Gastrocnemius medialis (tissue), 4 donors: ENCODE data around the gene SH2D1B. TPM values are rescaled to one million over a fixed set of nuclear protein-coding genes. Genes with fewer than 3 reads are reported as not detected.

ENCODE experiments used
- ATAC-seq, 2 donors: fragments of 150-250 bp; one replicate each; pipeline ENCODE4 v1.9.1; 2016
- DNase-seq, 2 donors: peaks; one replicate each; pipeline ENCODE4 v3.0.0-alpha.2; 2019
- H3K27ac ChIP-seq, 4 donors: fragments of 200-600 bp; sonication (generic); 1 replicate in 1 of 4; 2 replicates in 3 of 4; pipeline ENCODE4 v1.5.1; 2016 to 2018; ENCODE audit warnings: mild to moderate bottlenecking in 2 of 4, moderate library complexity in 1 of 4
- H3K27me3 ChIP-seq, 3 donors: fragments of 200-600 bp; sonication (generic) in 2 of 3; 1 replicate in 1 of 3; 2 replicates in 2 of 3; pipeline versions ENCODE4 v1.5.1 to v1.6.0; 2016 to 2019; ENCODE audit warnings: mild to moderate bottlenecking in 1 of 3, moderate library complexity in 1 of 3
- H3K36me3 ChIP-seq, 2 donors: fragments of 200-600 bp; sonication (generic) in 1 of 2; one replicate each; pipeline ENCODE4 v1.5.1; 2017 to 2018
- H3K4me1 ChIP-seq, 2 donors: fragments of 200-600 bp; sonication (generic) in 1 of 2; one replicate each; pipeline ENCODE4 v1.5.1; 2016 to 2017; ENCODE audit warnings: mild to moderate bottlenecking in 2 of 2
- H3K4me3 ChIP-seq, 4 donors: fragments of 200-600 bp; sonication (generic) in 3 of 4; 1 replicate in 1 of 4; 2 replicates in 3 of 4; pipeline ENCODE4 v1.5.1; 2016 to 2019; ENCODE audit warnings: mild to moderate bottlenecking in 2 of 4
- H3K9me3 ChIP-seq, 3 donors: fragments of 200-600 bp; sonication (generic) in 2 of 3; 1 replicate in 1 of 3; 2 replicates in 2 of 3; pipeline ENCODE4 v1.5.1; 2016 to 2019
- POLR2A ChIP-seq, 2 donors: fragments of 450-650 bp; IDR thresholded peaks; one replicate each; pipeline ENCODE4 v1.6.1; 2017; ENCODE audit warnings: antibody characterized with exemption in 2 of 2, mild to moderate bottlenecking in 2 of 2, moderate library complexity in 2 of 2
- in situ Hi-C, 4 donors: fragments of 200-750 bp; cut with MboI; loops; one replicate each; pipeline versions ENCODE4 v1.15.0 to v1.8.0; 2017; ENCODE audit warnings: low sequenced_read_pairs in 4 of 4
- intact Hi-C: fragments of 100-400 bp; cut with DNase I; formaldehyde crosslinking; loops from one replicate; pipeline ENCODE4 v1.15.1; 2023; ENCODE audit warnings: low total_unique reads
- total RNA-seq, 4 donors: library from RNA; depleted of rRNA; stranded (reverse); fragments of >200 nt; gene quantifications; one replicate each; pipeline versions ENCODE4 v1.1.0 to v1.2.3, GENCODE V29; 2016
- TF ChIP-seq, protein P1 (sequence below), 5 experiments: fragments of 450-650 bp in 3 of 5; fragments of 200-600 bp in 2 of 5; sonication (generic) in 2 of 5; IDR thresholded peaks in 4 of 5; conservative IDR thresholded peaks in 1 of 5; 1 replicate in 4 of 5; 2 replicates in 1 of 5; pipeline ENCODE4 v1.5.1; 2016 to 2019; ENCODE audit warnings: antibody characterized with exemption in 5 of 5, mild to moderate bottlenecking in 3 of 5, moderate library complexity in 3 of 5

The SH2D1B gene
- total RNA-seq, 4 donors from 2014 or later: 2.1 to 34.2 (median 4.1) TPM

DNA sequence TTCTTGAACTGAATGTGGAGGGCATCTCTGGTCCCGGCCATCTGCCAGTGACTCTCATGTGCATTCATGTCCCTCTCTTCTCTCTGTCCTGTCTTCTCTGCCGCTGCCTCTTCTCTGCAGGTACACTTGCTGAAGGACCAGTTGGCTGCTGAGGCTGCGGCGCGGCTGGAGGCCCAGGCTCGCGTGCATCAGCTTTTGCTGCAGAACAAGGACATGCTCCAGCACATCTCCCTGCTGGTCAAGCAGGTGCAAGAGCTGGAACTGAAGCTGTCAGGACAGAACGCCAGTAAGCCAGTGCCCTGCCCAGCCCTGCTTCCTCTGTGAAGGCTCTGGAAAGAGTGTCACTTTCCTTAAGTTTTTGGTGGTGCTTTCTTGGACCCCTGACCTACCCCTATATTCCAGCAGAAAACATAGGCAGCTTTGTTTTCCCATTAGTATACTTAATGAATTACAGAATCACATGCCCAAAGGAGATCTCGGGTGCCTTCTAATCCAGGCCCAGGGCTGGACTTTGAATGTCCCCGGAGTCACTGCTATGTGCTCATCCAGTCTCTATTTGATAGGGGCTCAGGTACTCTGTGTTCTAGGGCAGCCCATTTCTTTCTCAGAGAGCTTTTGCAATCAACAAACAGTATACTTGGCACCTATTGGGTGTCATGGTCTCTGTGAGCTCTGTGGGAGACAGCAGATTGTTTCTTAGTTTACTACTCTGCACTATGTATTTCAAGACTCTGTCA lies 46.5 kb downstream of the SH2D1B start:
- ATAC-seq (no peak), DNase-seq (no peak)
- no peak overlapping the region for H3K4me3 ChIP-seq
- no peaks in the 10 kb centered on the region for H3K27me3 ChIP-seq
- no peaks in the 10 kb centered on the region for H3K36me3 ChIP-seq
- in situ Hi-C loops (no loop called here), intact Hi-C loops (no loop called here)
- H3K27ac ChIP-seq: no peak overlapping the region
- no peaks in the 10 kb centered on the region for H3K4me1 ChIP-seq
- TF ChIP-seq, protein P1, sequence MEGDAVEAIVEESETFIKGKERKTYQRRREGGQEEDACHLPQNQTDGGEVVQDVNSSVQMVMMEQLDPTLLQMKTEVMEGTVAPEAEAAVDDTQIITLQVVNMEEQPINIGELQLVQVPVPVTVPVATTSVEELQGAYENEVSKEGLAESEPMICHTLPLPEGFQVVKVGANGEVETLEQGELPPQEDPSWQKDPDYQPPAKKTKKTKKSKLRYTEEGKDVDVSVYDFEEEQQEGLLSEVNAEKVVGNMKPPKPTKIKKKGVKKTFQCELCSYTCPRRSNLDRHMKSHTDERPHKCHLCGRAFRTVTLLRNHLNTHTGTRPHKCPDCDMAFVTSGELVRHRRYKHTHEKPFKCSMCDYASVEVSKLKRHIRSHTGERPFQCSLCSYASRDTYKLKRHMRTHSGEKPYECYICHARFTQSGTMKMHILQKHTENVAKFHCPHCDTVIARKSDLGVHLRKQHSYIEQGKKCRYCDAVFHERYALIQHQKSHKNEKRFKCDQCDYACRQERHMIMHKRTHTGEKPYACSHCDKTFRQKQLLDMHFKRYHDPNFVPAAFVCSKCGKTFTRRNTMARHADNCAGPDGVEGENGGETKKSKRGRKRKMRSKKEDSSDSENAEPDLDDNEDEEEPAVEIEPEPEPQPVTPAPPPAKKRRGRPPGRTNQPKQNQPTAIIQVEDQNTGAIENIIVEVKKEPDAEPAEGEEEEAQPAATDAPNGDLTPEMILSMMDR (IDR thresholded peaks at IDR 0.05 in 4 of 5, conservative IDR thresholded peaks at IDR 0.05 in 1 of 5): no peak
- TF ChIP-seq POLR2A (IDR thresholded peaks at IDR 0.05): no peak
- no peaks in the 10 kb centered on the region for H3K9me3 ChIP-seq

DNA sequence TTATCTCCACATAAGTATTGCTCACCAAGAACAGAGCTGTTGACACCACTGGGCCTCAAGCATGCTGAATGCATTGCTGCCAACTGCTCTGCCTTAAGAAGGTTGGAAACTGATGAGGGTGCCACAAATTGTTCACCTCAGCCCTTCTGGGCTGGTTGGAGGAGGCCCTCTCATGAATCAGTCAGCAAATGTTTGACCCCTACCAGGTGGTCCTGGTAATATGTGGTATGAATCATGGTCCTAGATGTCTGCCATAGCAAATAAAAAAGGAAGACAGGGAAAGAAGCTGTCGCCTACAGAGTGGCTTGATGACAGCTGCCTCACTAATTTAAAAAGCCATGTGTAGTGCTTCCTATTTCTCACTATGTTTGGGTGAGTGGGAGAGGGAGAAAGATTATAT lies 47.4 kb downstream of the SH2D1B start:
- Histone ChIP-seq H3K27ac (no peak overlapping the region), H3K4me3 (no peak overlapping the region), H3K4me1 (no peaks in the 10 kb centered on the region), H3K27me3 (no peaks in the 10 kb centered on the region), H3K36me3 (no peaks in the 10 kb centered on the region), H3K9me3 (no peaks in the 10 kb centered on the region)
- TF ChIP-seq POLR2A (IDR thresholded peaks at IDR 0.05): no peak
- TF ChIP-seq, protein P1 (IDR thresholded peaks at IDR 0.05 in 4 of 5, conservative IDR thresholded peaks at IDR 0.05 in 1 of 5): no peak
- intact Hi-C loops (no loop called here), in situ Hi-C loops (no loop called here)
- ATAC-seq (no peak), DNase-seq (no peak)

DNA sequence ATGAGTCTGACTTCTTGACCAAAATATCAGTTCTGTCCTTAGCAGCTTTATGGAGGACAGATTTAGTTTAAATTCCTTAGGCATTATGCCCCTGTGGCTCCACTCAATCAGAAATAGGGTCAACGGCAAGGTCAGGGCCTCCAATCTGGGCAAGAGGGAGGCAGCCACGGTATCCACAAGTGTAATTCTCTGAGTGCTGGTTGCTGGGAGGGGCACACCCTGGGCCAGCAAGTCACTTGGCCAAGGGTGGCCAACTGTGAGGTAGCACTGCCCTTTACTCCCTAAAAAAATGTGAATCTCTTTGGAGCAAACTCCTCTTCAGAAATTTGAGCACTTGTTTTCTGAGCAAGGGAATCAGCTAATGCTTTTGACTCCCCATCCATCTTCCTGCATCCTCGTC lies 48.1 kb downstream of the SH2D1B start:
- H3K36me3 ChIP-seq: no peaks in the 10 kb centered on the region
- no peaks in the 10 kb centered on the region for H3K27me3 ChIP-seq
- DNase-seq (no peak), ATAC-seq (no peak)
- H3K4me3 ChIP-seq: no peak overlapping the region
- H3K27ac ChIP-seq: no peak overlapping the region
- TF ChIP-seq, protein P1 (IDR thresholded peaks at IDR 0.05 in 4 of 5, conservative IDR thresholded peaks at IDR 0.05 in 1 of 5): no peak
- TF ChIP-seq POLR2A (IDR thresholded peaks at IDR 0.05): no peak
- in situ Hi-C loops (no loop called here), intact Hi-C loops (no loop called here)
- no peaks in the 10 kb centered on the region for H3K9me3 ChIP-seq
- H3K4me1 ChIP-seq: no peaks in the 10 kb centered on the region

DNA sequence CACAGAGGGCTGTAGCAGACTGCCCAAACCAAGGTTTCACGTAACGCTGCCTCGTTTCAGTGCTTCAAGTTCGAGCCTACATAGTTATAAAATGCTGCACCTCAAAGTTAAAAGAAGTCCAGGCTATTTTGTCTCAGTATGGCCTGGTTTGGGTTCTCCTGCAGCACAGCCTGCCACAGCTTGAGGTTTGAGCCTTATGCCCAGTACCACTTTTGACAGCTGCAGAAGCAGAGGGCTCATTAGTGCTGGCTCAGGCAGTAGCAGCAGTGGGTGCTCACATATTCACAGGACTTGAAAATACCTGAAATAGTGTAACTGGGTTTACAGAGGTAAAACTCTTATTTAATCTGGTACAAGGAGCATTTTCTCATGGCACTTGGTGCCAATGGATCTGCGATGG lies 50.6 kb downstream of the SH2D1B start:
- ATAC-seq: no peak

More for the DNA sequence above, 50.6 kb downstream of the SH2D1B start:
- Histone ChIP-seq H3K9me3 (no peaks in the 10 kb centered on the region), H3K4me1 (no peaks in the 10 kb centered on the region), H3K27ac (no peak overlapping the region), H3K36me3 (no peaks in the 10 kb centered on the region), H3K27me3 (no peaks in the 10 kb centered on the region), H3K4me3 (no peak overlapping the region)
- in situ Hi-C loops: no loop called here
- DNase-seq: no peak
- no peak for TF ChIP-seq POLR2A (IDR thresholded peaks at IDR 0.05)
- TF ChIP-seq, protein P1 (IDR thresholded peaks at IDR 0.05 in 4 of 5, conservative IDR thresholded peaks at IDR 0.05 in 1 of 5): no peak
- intact Hi-C loops: no loop called here
